Fibroblast of skin of back (primary cell): Measurements from ENCODE around the gene GRIK3.
"Not testable (repeated sequence)": the region's sequence is repeated elsewhere in the genome, so short reads cannot be mapped to it uniquely, and the experiment has no call there.

Source experiments
- DNase-seq: peaks from one replicate; pipeline ENCODE4 v3.0.0-alpha.2; 2013

Gene GRIK3

GRCh38 chr1:36776948-36777831 lies 257.1 kb downstream of the GRIK3 start:
- DNase-seq, result no peak

- no peak for DNase-seq
Observed at GRCh38 chr1:36776256-36776655, 258.1 kb downstream of the GRIK3 start.

- no peak for DNase-seq
Observed at GRCh38 chr1:36775716-36776115, 258.6 kb downstream of the GRIK3 start.

- DNase-seq, result no peak
Observed at GRCh38 chr1:36773827-36774541, 260.3 kb downstream of the GRIK3 start.

- no peak for DNase-seq
Observed at GRCh38 chr1:36772647-36773495, 261.4 kb downstream of the GRIK3 start.

GRCh38 chr1:36771660-36772284 lies 262.5 kb downstream of the GRIK3 start:
- DNase-seq, result no peak

- no peak for DNase-seq
Observed at GRCh38 chr1:36771240-36771639, 263.1 kb downstream of the GRIK3 start.

- no peak for DNase-seq
Observed at GRCh38 chr1:36769886-36770830, 264.2 kb downstream of the GRIK3 start.

- no peak for DNase-seq
Observed at GRCh38 chr1:36768486-36769178, 265.7 kb downstream of the GRIK3 start.

GRCh38 chr1:36767429-36767828 lies 266.9 kb downstream of the GRIK3 start:
- not testable (repeated sequence) for DNase-seq

- no peak for DNase-seq
Observed at GRCh38 chr1:36766481-36766880, 267.8 kb downstream of the GRIK3 start.

GRCh38 chr1:36765785-36766300 lies 268.5 kb downstream of the GRIK3 start:
- no peak for DNase-seq

GRCh38 chr1:36764798-36765197 lies 269.5 kb downstream of the GRIK3 start:
- DNase-seq, result no peak

GRCh38 chr1:36763771-36764170 lies 270.5 kb downstream of the GRIK3 start:
- no peak for DNase-seq

GRCh38 chr1:36762174-36762573 lies 272.1 kb downstream of the GRIK3 start:
- no peak for DNase-seq

GRCh38 chr1:36761113-36761512 lies 273.2 kb downstream of the GRIK3 start:
- no peak for DNase-seq

- no peak for DNase-seq
Observed at GRCh38 chr1:36760081-36760480, 274.2 kb downstream of the GRIK3 start.

- DNase-seq, result no peak
Observed at GRCh38 chr1:36759355-36759754, 275.0 kb downstream of the GRIK3 start.

- no peak for DNase-seq
Observed at GRCh38 chr1:36755303-36756230, 278.7 kb downstream of the GRIK3 start.
